IgD-negative memory B cell (primary cell): Measurements from ENCODE around the gene DHRS7B. TPM values are rescaled to one million over a fixed set of nuclear protein-coding genes. Genes with fewer than 3 reads are reported as not detected.

Experiments
- H3K27ac Mint-ChIP-seq, 3 donors: one replicate each; pipeline ENCODE4 v1.8.0; 2020 to 2022; ENCODE audit warnings: mild to moderate bottlenecking in 3 of 3, mixed read lengths in 3 of 3, moderate library complexity in 1 of 3
- H3K27me3 Mint-ChIP-seq: one replicate; pipeline ENCODE4 v1.8.0; 2021; ENCODE audit warnings: mixed read lengths
- H3K36me3 Mint-ChIP-seq: one replicate; pipeline ENCODE4 v1.8.0; 2020; ENCODE audit warnings: mild to moderate bottlenecking, mixed read lengths
- H3K4me1 Mint-ChIP-seq, 3 donors: one replicate each; pipeline ENCODE4 v1.8.0; 2020 to 2022; ENCODE audit warnings: mixed read lengths in 3 of 3, mild to moderate bottlenecking in 1 of 3
- H3K4me3 Mint-ChIP-seq, 4 donors: one replicate each; pipeline ENCODE4 v1.8.0; 2020 to 2022; ENCODE audit warnings: mild to moderate bottlenecking in 4 of 4, mixed read lengths in 4 of 4, moderate library complexity in 3 of 4
- H3K9me3 Mint-ChIP-seq, 3 donors: one replicate each; pipeline ENCODE4 v1.8.0; 2020 to 2021; ENCODE audit warnings: mixed read lengths in 3 of 3, mild to moderate bottlenecking in 1 of 3
- polyA plus RNA-seq: library from polyadenylated mRNA; unstranded; fragments of 300-500 nt; fragmentation: Illumina TruSeq; gene quantifications from one replicate; pipeline ENCODE4 v1.2.3, GENCODE V29; 2021

DHRS7B gene
- polyA plus RNA-seq, 1 donor from 2014 or later = 13.3 TPM

DNA sequence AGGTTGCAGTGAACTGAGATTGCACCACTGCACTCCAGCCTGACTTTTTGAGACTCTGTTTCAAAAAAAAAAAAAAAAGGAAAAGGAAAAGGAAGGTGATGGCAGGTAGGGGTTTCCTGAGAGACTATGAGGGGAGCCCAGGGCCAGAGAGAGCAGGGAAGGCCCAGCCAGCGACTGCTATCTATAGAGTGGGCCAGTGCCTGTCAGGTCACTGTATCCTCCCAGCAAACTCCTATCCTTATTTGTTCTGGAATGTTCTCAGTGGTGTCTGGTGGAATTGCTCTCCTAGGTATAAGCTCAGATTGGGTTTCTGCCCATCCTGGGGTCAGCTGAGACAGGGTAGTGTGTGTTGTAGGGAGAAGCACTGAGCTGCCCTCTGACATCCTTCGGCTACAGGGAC is 102.1 kb downstream of the DHRS7B start:
- Mint-ChIP-seq H3K27me3 (no peaks in the 10 kb centered on the region), H3K4me1 (no peaks in the 10 kb centered on the region), H3K4me3 (no peak overlapping the region), H3K27ac (no peak overlapping the region), H3K9me3 (peaks cover 0 to 12% (median 3%) of the 10 kb centered on the region in 3 donors), H3K36me3 (peaks cover 4% of the 10 kb centered on the region)

- H3K4me3 Mint-ChIP-seq = peak overlapping the region in 1 of 4 donors; percentile 13
- H3K9me3 Mint-ChIP-seq = peaks cover 0 to 12% (median 3%) of the 10 kb centered on the region in 3 donors
- H3K27me3 Mint-ChIP-seq = no peaks in the 10 kb centered on the region
- H3K4me1 Mint-ChIP-seq = no peaks in the 10 kb centered on the region
- H3K36me3 Mint-ChIP-seq = peaks cover 4% of the 10 kb centered on the region
- no peak overlapping the region for H3K27ac Mint-ChIP-seq
Observed at GRCh38 chr17:21231533-21231932, 104.8 kb downstream of the DHRS7B start.

DNA sequence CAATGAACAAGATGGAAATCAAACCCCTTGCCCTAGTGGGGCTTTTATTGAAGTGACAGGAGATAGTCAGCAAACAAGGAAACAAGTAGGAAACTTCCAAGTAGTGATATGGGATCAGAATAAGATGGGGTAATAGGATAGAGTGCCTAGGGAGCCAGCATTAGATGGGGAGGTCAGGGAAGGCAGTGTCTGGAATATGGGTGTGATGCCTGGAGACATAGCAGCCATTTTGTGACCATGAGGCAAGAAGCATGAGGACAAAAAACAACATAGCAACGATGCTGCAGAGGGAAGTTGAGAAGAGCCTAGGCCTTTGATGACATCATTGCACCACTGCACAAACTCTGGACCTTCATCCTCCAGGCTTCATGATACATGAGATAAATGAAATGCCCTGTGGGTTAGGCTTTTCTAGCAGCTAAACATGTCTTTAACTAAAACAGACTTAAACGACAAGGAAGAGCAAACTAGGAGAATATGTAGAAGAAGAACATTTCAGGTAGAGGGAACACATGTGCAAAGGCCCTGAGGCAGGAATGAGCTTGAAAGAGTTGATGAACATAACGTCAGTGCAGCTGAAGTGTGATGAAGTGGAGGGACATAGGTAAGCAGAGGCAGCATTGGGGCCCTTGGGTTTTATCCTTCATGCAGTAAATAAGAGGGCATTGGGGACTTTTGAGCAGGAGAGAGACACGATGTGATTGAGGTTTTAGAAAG is 105.4 kb downstream of the DHRS7B start:
- Mint-ChIP-seq H3K9me3 (peaks cover 0 to 12% (median 3%) of the 10 kb centered on the region in 3 donors), H3K36me3 (peaks cover 4% of the 10 kb centered on the region), H3K27ac (no peak overlapping the region), H3K4me3 (peak overlapping the region in 1 of 4 donors; percentile 13), H3K27me3 (no peaks in the 10 kb centered on the region), H3K4me1 (no peaks in the 10 kb centered on the region)

GRCh38 chr17:21233581-21234347 is 107.0 kb downstream of the DHRS7B start:
- no peak overlapping the region for H3K4me3 Mint-ChIP-seq
- H3K36me3 Mint-ChIP-seq = peaks cover 4% of the 10 kb centered on the region
- H3K27me3 Mint-ChIP-seq = no peaks in the 10 kb centered on the region
- no peaks in the 10 kb centered on the region for H3K4me1 Mint-ChIP-seq
- peaks cover 0 to 12% (median 3%) of the 10 kb centered on the region in 3 donors for H3K9me3 Mint-ChIP-seq
- H3K27ac Mint-ChIP-seq = peak overlapping the region in 1 of 3 donors; percentile 4

- no peaks in the 10 kb centered on the region for H3K27me3 Mint-ChIP-seq
- peaks cover 4% of the 10 kb centered on the region for H3K36me3 Mint-ChIP-seq
- no peaks in the 10 kb centered on the region for H3K4me1 Mint-ChIP-seq
- H3K4me3 Mint-ChIP-seq = no peak overlapping the region
- peaks cover 0 to 12% (median 3%) of the 10 kb centered on the region in 3 donors for H3K9me3 Mint-ChIP-seq
- H3K27ac Mint-ChIP-seq = no peak overlapping the region
Observed at GRCh38 chr17:21235921-21236320, 109.2 kb downstream of the DHRS7B start.

DNA sequence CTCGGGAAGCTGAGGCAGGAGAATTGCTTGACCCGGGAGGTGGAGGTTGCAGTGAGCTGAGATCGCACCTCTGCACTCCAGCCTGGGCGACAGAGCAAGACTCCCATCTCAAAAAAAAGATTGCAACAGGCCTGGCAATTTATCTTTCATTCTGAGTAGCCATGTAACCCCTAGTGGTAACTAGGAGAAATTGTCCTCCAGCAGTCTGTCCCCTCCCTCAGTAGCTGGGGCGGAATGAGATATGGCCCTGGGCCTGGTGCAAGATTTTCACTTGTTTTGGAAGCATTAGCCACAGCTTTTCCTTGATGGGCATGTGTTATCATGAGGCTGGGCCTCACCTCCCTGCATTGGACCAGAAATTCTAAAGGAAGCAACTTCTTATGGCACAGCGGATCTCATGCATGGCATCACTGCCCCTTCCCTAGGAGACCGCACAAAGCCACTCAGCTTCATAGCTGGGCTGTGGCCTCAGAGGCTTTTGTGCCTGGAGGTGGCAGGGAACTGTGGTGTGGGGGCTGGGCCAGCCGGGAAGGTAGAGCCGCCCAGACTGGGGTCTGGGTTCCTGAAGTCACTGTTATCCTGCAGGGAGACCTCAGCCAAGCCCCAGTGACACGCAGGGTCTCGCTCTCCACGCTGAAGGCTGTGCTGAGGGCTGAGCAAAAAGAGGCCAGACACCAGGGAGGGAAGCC is 113.1 kb downstream of the DHRS7B start:
- Mint-ChIP-seq H3K36me3 (no peaks in the 10 kb centered on the region), H3K27ac (peak overlapping the region in 1 of 3 donors; percentile 24), H3K4me1 (no peaks in the 10 kb centered on the region)

GRCh38 chr17:21240369-21241055 is 113.7 kb downstream of the DHRS7B start:
- no peaks in the 10 kb centered on the region for H3K4me1 Mint-ChIP-seq
- H3K36me3 Mint-ChIP-seq = no peaks in the 10 kb centered on the region
- no peak overlapping the region for H3K27ac Mint-ChIP-seq
- H3K9me3 Mint-ChIP-seq = no peaks in the 10 kb centered on the region
- H3K4me3 Mint-ChIP-seq = no peak overlapping the region
- H3K27me3 Mint-ChIP-seq = no peaks in the 10 kb centered on the region

More for the DNA sequence above, 113.1 kb downstream of the DHRS7B start:
- H3K9me3 Mint-ChIP-seq = no peaks in the 10 kb centered on the region
- H3K27me3 Mint-ChIP-seq = no peaks in the 10 kb centered on the region
- no peak overlapping the region for H3K4me3 Mint-ChIP-seq

Other genes starting within 250 kb of the DHRS7B start
- gene USP22, start 84.0 kb upstream of the DHRS7B start, polyA plus RNA-seq = 43.2 TPM
- 44.2 TPM for gene TMEM11, start 87.2 kb downstream of the DHRS7B start, polyA plus RNA-seq
- 0.45 TPM for gene NATD1, start 126.4 kb downstream of the DHRS7B start, polyA plus RNA-seq
- 131 TPM for gene MAP2K3, start 157.7 kb downstream of the DHRS7B start, polyA plus RNA-seq
- not detected for gene KCNJ12, start 249.4 kb downstream of the DHRS7B start, polyA plus RNA-seq